GM18505 (cell line): ENCODE data around the gene RFX2.

ENCODE experiments used
- ATAC-seq: cut with Tn5 transposase; IDR thresholded peaks from one replicate; pipeline ENCODE4 v1.9.1; 2021; ENCODE audit not compliant: unreplicated experiment
- POLR2A ChIP-seq: IDR thresholded peaks from 4 replicates; pipeline ENCODE4 v1.6.1; 2011; ENCODE audit warnings: borderline replicate concordance; ENCODE audit not compliant: insufficient read depth, insufficient read length; ENCODE audit errors: extremely low read depth

RFX2 gene

DNA sequence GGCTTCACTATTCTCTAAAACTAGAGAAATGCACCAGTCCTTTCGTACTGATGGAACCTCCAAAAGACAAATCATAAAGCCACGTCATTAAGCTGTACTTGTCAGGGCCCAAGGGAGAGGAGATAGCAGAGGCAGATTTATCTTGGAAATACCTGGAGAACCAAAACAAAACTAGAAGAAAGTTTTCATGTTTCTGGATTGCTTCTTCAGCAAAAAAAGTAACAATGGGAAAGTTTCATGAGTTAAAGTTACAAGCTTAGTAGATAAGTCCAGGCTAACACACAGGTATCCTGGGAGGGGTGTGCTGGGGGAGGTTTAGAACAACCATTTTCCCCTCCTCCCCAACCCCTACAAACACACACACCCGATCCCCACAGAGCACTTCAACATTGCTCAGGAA is 154.0 kb downstream of the RFX2 start:
- no peak for ATAC-seq
- no peak for TF ChIP-seq POLR2A

- no peak for TF ChIP-seq POLR2A
- ATAC-seq: no peak
These were observed 154.7 kb downstream of the RFX2 start for GRCh38 chr19:5955636-5955935.

GRCh38 chr19:5954293-5954692 is 156.0 kb downstream of the RFX2 start:
- no peak for ATAC-seq
- no peak for TF ChIP-seq POLR2A

- no peak for ATAC-seq
These were observed 156.6 kb downstream of the RFX2 start for GRCh38 chr19:5953680-5954213.

GRCh38 chr19:5953030-5953589 is 157.2 kb downstream of the RFX2 start:
- ATAC-seq: no peak
- TF ChIP-seq POLR2A: no peak

More at GRCh38 chr19:5953680-5954213, 156.6 kb downstream of the RFX2 start:
- TF ChIP-seq POLR2A: no peak

GRCh38 chr19:5952193-5953029 is 157.9 kb downstream of the RFX2 start:
- TF ChIP-seq POLR2A: no peak
- no peak for ATAC-seq

DNA sequence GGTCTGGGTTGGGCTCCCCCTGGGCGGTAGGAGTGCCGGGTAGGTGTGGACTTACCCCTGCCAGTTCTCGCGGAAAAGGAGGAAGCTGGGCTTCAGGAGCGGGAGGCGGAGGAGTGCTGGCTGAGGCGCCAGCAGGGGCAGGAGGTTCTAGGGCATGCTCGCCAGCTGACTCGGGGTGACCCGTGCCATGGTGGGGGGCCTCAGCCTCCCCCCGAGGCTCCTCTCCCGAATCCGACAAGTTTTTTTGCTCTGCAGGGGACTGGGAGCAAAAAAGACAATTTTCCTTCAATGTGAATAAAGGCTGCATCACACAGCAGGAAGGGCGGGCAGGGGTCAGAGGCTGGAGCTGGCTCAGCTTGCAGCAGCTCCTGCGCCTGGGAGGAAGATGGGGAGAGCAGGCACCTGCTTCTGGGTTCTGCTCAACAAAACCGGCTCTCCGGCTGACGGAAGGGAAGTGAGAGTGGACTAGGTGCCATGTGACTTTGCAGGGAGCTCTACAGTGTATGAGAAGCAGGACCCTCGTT is 158.9 kb downstream of the RFX2 start:
- no peak for ATAC-seq
- no peak for TF ChIP-seq POLR2A

GRCh38 chr19:5950741-5951140 is 159.6 kb downstream of the RFX2 start:
- ATAC-seq: no peak
- TF ChIP-seq POLR2A: no peak

DNA sequence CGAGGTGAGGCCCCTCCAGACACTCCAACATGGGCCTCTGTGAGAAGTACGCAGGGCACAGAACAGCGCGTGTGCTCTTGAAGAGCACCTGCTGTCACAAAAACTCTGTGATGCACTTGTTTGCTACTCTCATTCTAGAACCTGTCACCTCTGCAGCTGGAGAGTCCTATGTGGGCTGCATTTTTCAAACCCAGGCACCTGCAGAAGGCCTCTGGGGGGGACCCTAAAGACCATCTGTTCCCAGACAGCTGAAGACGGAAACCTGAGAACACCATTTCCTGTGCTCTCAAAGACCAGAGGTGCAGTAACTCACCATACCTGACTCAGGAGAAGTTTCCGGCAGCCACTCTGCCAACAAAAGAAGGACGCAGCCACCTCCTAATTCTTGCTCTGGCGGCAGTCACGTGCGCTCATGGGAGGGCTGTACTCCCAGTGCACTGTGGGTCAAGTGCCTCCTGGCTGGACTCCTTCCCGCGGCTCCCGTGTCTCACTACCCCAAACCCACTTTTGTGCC is 160.5 kb downstream of the RFX2 start:
- ATAC-seq: no peak
- TF ChIP-seq POLR2A: no peak

- no peak for ATAC-seq
These were observed 161.3 kb downstream of the RFX2 start for GRCh38 chr19:5948752-5949564.

GRCh38 chr19:5947435-5947834 is 162.9 kb downstream of the RFX2 start:
- ATAC-seq: no peak
- TF ChIP-seq POLR2A: no peak

More at GRCh38 chr19:5948752-5949564, 161.3 kb downstream of the RFX2 start:
- TF ChIP-seq POLR2A: no peak

DNA sequence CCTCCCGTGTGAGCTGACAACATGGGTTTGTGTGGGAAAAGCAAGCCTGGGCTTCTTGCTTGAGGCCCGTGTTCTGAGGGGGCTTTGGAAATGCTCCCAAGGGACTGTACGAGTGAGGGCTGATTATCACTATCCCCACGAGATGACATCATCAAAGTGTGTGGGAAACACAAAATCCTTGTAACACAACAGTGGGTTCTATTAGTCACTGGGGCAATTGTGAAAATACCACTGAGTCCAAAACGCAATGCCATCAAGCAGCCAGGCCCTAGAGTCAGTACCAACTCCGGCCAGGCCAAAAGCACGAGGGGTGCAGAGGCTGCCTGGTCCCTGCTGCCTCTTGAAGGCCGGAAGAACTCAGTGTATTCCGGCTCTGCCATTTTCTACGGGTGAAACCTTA is 166.7 kb downstream of the RFX2 start:
- no peak for ATAC-seq
- no peak for TF ChIP-seq POLR2A
